Stimulated activated CD8-positive, alpha-beta memory T cell treated with anti-CD3 and anti-CD28 coated beads, Interleukin-7, amount 100 ng/mL, for 48 hours (primary cell): Measurements from ENCODE around the gene RDX.
"Not testable (repeated sequence)": the region's sequence is repeated elsewhere in the genome, so short reads cannot be mapped to it uniquely, and the experiment has no call there.

Experiments used
- DNase-seq, 2 donors: peaks; one replicate each; pipeline ENCODE4 v3.0.0-alpha.2; 2020; ENCODE audit warnings: low read depth in 1 of 2; ENCODE audit errors: extremely low read depth in 1 of 2

The RDX gene

DNA sequence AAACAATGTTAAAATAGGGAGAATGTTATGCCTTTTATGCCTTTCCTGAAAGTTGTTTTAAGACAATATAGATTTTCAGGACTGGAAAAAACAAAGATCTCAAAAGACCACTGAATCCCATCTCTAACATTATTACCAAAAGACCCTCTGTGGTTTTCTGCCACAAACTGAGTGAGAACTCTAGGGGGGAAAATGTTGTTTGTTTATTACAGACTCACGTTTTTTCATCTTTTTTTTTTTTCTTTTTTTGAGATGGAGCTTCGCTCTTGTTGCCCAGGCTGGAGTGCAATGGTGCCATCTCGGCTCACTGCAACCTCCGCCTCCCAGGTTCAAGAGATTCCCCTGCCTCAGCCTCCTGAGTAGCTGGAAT lies 9.6 kb upstream of the RDX start:
- DNase-seq = not testable (repeated sequence)

DNA sequence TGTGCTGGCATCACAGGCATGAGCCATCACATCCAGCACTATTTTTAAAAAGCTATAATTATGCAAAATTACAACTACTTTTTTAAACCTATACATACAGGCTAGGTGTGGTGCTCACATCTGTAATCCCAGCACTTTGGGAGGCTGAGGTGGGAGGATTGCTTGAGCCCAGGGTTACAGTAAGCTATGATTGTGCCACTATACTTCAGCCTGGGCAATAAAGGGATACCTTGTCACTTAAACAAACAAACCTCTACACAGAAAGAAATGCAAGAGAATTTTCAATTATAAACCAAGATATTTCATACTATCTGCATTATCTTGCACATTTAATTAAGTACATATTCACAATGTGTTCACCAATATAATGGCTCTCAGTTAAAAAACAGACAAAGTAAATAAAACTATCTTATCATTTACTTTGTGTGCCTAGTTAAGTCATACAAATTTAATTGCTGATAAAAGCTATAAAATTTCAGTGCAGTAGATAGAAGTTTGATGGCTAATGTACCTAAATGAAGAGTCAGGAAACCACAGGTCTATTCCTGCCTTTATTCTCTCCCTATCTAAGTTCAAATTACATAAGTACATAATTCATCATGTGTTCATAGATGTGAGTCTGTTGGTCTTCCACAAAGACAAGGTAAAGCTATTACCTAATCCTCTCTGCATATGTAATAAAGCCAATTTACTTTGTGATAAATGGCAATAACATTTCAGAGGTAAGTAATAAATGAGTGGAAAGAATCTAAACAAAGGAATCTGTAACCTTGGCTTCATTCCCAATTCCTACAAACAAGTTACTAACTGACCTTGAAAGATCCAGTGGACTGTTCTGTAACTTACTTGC lies 9.0 kb upstream of the RDX start:
- DNase-seq = no peak

DNA sequence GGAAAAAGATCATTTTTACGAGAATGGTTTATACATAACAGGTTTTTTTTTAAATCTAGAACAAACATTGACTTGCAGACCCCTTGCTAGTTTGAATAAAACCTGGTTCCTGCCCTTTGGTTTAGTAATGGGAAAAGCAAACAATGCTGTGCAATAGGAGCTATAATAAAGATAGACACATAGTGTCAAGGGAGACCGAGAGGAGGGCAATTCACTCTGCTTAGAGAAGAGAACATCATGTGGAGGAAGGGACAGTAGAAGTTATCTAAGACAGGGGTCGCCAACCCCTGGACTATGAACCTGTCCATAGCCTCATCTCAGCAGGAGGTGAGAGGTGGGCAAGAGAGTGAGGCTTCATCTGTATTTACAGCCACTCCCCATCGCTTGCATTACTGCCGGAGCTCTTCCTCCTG lies 7.0 kb upstream of the RDX start:
- DNase-seq = no peak

DNA sequence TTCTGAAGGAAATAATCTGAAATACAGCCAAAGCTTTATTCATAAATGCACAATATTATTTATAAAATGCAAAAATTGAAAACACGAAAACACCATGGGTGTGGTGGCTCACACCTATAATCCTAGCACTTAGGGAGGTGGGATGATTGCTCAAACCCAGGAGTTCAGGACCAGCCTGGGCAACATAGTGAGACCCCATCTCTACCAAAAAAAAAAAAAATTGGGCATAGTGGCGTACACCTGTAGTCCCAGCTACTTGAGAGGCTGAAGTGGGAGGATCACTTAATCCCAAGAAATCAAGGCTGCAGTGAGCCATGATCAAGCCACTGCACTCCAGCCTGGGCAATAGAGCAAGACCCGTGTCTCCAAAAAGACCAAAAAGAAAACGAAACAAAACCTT lies 5.2 kb upstream of the RDX start:
- no peak for DNase-seq

DNA sequence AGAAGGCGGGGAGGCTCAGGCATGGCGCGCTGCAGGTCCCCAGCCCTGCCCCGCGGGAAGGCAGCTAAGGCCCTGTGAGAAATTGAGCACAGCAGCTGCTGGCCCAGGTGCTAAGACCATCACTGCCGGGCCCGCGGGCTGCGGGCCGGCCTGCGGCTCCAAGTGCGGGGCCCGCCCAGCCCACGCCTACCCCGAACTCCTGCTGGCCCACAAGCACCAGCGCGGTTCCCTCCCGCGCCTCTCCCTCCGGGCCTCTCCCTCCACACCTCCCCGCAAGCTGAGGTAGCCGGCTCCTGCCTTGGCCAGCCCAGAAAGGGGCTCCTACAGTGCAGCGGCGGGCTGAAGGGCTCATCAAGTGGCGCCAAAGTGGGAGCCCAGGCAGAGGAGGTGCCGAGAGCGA lies 4.6 kb upstream of the RDX start:
- DNase-seq = no peak

DNA sequence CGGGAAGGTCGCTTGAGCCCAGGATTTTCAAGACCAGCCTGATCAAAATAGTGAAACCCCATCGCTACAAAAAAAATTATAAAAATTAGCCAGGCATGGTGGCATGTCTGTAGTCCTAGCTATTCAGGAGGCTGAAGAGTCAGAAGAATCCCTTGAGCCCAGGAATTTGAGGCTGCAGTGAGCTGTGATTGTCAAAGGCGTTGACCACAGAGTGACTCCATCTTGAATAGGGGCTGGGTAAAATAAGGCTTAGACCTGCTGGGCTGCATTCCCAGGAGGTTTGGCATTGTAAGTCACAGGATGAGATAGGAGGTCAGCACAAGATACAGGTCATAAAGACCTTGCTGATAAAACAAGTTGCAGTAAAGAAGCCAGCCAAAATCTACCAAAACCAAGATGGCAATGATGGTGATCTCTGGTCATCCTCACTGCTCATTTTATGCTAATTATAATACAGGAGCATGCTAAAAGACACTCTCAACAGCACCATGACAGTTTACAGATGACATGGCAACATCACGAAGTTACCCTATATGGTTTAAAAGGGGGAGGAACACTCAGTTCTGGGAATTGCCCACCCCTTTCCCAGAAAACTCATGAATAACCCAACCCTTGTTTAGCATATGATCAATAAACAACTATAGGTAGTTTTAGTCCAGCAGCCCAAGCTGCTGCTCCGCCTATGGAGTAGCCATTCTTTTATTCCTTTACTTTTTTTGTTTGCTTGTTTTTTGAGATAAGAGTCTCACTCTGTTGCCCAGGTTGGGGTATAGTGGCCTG lies 2.8 kb upstream of the RDX start:
- no peak for DNase-seq

DNA sequence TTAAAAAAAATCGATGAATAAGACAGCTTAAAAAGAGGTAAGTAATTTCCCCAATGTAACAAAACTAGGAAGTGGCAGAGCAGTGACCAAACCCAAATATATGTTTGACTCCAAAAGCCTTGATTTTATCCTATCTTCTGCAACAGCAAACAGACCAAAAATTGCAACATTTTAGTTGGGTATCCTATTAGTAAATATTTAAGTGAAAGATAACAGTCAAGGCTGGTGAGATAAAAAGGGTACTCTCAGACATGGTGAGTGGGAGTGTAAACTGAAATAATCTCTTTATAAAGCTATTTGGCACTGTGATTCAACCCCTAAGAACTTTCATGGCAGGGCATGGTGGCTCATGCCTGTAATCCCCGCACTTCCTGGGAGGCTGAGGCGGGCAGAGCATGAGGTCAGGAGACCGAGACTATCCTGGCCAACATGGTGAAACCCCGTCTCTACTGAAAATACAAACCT lies 1.9 kb upstream of the RDX start:
- DNase-seq = no peak

DNA sequence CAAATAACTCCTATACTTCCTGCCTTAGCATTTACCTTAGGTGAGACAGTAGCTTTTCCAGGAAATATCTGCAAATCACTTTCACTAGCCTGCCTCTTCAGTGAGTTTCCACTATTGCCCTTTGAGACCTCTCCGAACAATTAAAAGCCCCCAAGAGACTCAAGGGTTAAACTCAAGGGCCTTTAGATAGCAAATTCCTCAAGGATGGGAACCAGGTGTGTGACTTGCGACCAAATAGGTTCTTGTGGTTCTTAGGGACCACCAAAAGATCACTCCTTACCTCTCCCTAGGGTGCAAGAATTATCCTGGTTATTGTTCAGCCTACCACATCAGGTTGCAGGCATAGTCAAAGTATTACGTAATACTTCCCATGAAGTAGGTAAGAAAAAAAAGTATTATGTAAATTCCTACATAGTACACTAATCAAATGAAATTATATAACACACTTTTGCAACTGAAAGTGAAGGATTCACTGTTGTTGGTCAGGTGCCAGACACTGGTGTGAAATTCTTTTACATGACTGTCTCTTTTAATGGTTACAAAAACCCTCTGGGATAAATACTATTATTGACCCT lies 1.4 kb upstream of the RDX start:
- DNase-seq = no peak

DNA sequence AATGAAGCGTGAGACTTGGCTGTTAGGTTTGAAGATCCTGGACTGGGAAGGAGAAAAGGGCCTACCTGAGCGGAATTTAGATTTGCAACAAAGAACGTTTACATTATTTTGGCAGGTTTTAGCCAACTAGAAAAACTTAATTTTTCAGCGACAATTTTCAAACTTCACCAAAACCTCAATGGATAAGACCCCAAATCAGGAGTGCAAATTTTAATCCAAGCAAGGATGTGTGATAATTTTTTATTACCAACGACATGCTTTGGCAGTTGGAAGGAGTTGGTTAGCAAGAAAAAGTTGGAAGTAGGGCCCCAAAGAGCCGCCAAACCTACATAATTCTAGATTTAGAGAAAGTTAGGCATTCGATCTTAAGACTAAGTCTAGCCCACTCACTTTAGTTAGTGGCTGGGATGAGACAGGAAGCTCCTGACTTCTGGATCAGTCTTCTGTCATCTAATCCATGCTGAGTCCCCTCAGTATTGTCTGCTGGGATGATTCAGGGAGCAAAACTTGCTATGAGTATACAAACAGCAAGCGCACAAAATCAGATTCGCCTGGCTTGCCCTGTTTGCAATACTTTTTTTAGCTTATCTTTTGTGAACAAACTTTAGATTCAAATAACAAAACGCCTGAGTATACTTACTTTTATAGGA lies 787 bp upstream of the RDX start:
- DNase-seq = no peak

DNA sequence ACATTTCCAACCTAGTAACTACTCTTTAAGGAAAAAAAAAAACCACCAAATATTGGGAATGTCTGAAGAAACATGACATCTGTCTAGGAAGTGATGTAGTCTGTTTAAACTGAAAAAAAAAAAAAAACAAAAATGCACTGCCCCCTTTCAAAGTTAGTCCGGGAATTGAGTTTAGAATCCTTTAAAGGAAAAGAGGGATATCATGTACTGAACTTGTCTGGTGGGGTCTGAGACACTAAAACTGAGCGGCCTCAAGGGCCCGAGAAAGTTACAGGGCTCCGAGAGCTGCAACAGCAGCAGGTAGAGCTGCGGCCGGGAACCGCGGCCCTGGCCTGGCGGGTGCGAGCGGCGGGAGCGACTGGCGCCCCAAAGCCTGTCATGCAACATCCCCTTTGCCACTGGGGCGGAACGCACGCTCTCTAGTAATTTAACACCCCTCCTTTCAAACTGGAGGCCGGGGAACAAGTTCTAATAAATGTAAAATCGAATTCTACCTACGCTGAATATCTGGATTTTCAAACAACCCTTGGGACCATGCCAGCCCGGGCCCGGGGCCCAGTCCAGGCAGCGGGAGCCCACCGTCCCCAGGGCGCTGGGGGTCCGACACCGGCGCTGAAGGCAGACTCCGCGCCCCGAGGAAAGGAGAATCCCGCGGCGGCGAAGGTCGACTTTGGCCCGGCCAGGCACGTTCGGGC lies 736 bp downstream of the RDX start:
- peak; percentile 34 to 35 for DNase-seq

DNA sequence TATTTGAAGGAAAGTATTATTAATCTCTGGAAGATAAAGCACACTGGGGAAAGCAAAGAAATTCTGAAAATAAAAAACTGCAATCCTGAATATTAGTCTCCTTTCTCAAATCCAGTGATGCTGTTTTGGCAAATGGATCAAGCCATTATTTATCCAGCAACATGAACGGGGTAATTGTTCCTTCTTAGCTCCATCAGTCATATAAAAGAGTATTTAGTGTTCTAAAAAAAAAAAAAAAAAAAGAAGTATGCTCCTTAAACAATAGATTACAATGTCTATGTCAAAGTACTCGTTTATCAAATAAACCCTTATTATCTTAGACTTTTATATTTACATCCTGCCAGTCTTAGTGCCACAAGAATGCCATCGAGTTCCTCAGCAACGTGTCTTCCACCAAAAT lies 1.3 kb downstream of the RDX start:
- no peak for DNase-seq

DNA sequence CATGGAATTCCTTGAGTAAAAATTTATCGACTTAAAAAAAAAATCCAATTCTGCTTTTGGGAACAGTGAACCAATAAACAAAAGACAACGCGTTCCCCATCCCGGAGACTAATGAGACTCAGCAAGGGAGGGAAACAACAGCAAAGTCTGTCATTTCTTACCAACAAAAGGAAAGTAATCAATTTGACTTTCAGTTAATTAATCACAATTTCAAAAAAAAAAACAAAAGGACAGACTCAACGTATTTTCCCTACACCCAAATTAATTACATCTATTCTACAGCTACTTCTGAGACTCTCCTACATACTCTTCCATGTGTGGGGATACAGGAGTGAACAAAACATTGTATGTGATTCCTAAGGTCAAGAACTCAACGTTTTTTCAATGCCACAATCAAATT lies 1.9 kb downstream of the RDX start:
- no peak for DNase-seq

DNA sequence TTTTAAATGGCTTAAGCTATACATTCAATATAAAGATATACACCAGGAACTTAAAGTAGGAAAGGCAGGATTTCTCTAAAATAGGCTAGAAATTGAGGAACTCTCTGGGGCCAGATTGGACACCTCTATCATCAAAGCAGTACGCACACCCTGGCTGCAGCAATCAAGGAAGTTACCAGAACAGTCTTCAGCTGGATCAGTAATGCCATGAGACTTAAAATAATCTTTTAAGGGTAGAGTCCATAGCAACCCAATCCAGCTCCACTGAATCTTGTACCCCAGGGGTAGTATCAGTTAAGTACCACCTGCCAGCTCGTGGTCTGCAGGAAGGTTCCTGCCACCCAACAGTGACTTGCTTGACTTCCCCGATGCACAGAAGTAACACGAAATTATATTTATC lies 3.0 kb downstream of the RDX start:
- no peak for DNase-seq

DNA sequence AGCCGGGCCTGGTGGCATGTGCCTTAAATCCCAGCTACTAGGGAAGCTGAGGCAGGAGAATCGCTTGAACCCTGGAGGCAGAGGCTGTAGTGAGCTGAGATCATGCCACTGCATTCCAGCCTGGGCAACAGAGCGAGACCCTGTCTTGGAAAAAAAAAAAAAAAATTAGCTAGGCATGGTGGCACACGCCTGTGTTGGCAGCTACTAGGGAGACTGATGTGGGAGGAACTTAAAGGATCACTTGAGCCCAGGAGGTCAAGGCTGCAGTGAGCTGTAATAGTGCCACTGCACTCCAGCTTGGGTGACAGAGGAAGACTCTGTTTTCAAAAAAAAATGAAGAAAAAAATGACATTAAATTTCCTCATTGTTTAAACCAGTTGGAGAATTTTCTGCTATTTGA lies 4.3 kb downstream of the RDX start:
- not testable (repeated sequence) for DNase-seq

DNA sequence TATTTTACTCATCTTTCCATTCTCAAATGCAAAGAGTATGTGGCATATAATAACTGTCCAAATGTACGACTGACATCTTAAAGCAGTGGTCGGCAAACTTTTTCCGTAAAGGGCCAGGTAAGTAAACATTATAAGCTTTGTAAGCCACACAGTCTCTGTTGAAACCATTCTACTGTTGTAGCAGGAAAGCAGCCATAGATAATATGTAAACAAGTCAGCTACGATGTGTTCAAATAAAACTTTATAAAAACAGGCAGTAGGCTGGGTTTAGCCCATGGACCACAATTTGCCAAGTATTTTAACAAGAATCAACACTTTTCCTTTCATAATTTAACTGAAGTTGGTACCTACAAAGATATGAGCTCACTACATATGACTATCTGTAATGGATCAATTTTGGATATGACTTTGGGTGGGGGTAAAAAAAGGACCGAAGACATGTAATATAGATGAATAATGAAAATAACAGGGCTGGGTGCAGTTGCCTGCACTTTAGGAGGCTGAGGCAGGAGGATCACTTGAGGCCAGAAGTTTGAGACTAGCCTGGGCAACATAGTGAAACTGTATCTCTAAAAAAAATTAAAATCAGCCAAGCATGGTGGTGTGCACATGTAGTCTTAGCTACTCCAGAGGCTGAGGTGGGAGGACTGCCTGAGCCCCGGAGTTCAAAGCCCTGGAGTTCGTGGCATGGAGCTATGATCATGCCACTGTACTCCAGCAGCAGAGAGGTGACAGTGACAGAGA lies 5.7 kb downstream of the RDX start:
- no peak for DNase-seq

DNA sequence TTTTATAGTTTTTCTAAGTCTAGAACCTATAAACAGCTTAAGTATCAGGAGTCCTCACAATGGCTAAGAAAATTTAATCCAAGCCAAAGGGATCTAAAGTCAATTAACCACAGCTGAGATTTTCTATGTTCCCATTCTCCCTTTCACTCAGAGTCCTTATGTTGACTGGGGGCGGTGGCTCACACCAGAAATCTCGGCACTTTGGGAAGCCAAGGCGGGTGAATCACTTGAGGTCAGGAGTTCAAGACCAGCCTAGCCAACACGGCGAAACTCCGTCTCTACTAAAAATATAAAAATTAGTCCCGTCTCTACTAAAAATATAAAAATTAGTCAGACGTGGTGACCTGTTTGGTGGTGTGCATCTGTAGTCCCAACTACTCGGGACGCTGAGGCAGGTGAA lies 6.9 kb downstream of the RDX start:
- DNase-seq = no peak

DNA sequence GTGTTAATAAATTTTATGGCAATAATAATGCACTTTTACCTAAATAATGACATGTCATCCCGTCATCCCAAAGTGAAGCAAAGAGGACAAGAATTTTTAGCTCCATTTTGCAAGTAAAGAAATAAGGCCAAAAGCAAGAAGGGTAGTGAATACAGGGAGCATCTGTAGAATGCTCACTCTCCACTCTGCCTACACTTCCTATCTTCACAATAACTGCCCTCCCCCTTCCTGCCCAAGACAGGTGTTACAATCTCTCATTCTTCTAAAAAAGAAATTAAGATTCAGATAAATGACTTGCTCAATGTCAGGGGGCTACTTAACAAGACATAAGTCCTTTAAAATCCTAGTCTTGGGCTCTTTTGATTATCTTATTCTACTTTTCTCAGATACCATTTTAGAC lies 8.9 kb downstream of the RDX start:
- DNase-seq = no peak

DNA sequence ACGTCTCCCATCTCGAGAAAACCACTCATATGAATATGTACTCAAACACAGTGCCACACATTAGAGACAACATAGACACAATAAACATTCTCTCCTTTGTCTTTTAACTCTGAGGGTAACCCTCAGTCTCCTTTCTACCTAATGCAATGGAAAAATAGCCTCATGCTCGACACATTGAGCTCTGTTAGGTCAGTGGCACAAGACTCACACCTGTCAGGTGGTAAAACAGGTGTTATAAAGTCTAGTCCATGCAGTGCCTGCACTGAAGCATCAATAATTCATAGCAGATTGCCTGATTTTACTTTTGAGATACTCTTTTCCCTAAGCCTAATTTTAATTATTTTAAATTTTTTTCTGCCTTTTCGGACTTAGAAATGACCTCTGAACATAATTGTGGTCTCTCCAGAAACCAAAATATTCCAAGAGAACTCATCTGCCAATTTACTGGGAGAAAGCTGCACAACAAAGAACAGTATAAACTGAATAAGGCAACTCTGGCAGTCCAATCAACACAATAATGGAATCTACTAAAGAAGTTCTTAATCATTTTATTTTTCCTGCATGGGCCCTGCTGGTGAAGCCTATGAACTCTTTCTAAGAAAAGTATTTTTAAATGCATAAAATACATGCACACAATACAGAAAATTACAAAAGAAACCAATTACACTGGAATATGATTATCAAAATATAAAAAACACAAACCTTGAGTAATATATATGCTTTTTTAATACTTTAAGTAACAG lies 9.9 kb downstream of the RDX start:
- DNase-seq = no peak

DNA sequence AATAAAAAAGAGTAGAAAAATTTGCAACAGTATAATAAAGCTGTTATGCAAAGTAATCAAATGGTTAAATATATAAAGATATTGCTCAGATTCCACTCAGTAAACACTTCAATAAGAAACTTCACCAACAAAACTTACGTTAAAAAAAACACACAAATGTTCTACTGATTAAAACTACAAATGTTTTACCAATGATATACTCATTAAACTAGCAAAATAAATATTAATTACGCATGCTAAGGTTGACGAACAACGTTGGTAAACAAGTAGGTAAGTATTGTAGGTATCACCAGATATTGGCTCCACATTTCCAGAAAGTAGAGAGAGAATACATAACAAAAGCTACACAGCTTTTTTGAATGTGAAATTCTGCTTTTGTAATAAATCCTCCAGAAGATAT lies 12.6 kb downstream of the RDX start:
- no peak for DNase-seq
